Vagina (tissue), 2 donors: ENCODE results near the gene CROT. TPM values are rescaled to one million over a fixed set of nuclear protein-coding genes. Genes with fewer than 3 reads are reported as not detected.

Source experiments
- DNase-seq, 2 donors: peaks; one replicate each; pipeline ENCODE4 v3.0.0-alpha.2; 2017; ENCODE audit errors: extremely low spot score in 2 of 2
- H3K27ac ChIP-seq: fragments of 200-600 bp; sonication (generic); one replicate; pipeline ENCODE4 v1.5.1; 2019
- H3K27me3 ChIP-seq: fragments of 200-600 bp; sonication (generic); one replicate; pipeline ENCODE4 v1.5.1; 2019
- H3K36me3 ChIP-seq, 2 donors: fragments of 200-600 bp; sonication (generic); one replicate each; pipeline ENCODE4 v1.5.1; 2017 to 2019
- H3K4me1 ChIP-seq: fragments of 200-600 bp; sonication (generic); one replicate; pipeline ENCODE4 v1.5.1; 2019
- H3K4me3 ChIP-seq, 2 donors: fragments of 200-600 bp; sonication (generic); 1 replicate in 1 of 2; 2 replicates in 1 of 2; pipeline ENCODE4 v1.5.1; 2016 to 2019
- H3K9me3 ChIP-seq: fragments of 200-600 bp; sonication (generic); one replicate; pipeline ENCODE4 v1.5.1; 2019
- POLR2A ChIP-seq, 2 donors: fragments of 450-650 bp; IDR thresholded peaks; one replicate each; pipeline ENCODE4 v1.6.1; 2017; ENCODE audit warnings: antibody characterized with exemption in 2 of 2, mild to moderate bottlenecking in 2 of 2, moderate library complexity in 2 of 2
- POLR2AphosphoS5 ChIP-seq, 2 donors: sonication (generic); formaldehyde crosslinking; IDR thresholded peaks; one replicate each; pipeline ENCODE4 v1.9.0; 2017; ENCODE audit warnings: antibody characterized with exemption in 2 of 2, mild to moderate bottlenecking in 2 of 2, low read depth in 1 of 2; ENCODE audit not compliant: insufficient read depth in 1 of 2
- intact Hi-C: fragments of 100-400 bp; cut with DNase I; formaldehyde crosslinking; loops from one replicate; pipeline ENCODE4 v1.15.1; 2023
- total RNA-seq: library from RNA; depleted of rRNA; stranded (reverse); fragments of >200 nt; gene quantifications from one replicate; pipeline ENCODE4 v1.2.3, GENCODE V29; 2016
- TF ChIP-seq, protein P1 (sequence below), 3 experiments: fragments of 450-650 bp in 2 of 3; fragments of 200-600 bp in 1 of 3; sonication (generic) in 1 of 3; IDR thresholded peaks; one replicate each; pipeline ENCODE4 v1.5.1; 2017 to 2019; ENCODE audit warnings: antibody characterized with exemption in 3 of 3, mild to moderate bottlenecking in 2 of 3, moderate library complexity in 2 of 3

Gene CROT
- total RNA-seq, 1 donor from 2014 or later = 38.1 TPM

DNA sequence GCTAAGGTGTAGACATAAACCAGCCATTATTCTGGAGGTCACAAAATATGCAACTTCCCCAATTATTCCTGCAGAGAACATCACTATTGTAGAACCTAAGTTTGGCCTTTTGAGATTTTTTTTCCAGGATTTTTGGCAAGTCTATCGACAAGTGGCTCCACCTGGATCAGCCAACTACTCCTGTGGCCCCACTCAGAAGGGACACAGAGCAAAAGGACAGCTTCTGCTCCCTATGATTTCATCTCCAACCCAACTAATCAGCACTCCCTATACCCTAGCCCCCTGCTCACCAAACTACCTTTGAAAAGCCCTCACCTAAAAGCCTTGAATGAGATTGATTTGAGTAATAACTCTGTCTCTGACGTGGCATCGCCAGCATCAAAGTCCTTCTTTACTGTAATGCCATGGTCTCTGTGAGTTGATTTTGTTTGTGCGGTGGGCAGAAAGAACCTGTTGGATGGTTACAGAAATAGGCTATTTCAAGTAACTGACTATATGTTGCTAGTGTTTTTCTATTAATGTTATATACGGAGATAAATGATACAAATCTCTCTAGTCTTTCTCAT, 13.7 kb upstream of the CROT start:
- H3K4me1 ChIP-seq = no peaks in the 10 kb centered on the region
- no peak overlapping the region for H3K27ac ChIP-seq
- intact Hi-C loops = no loop called here
- no peak for TF ChIP-seq POLR2A (IDR thresholded peaks at IDR 0.05)
- no peak for TF ChIP-seq POLR2AphosphoS5 (IDR thresholded peaks at IDR 0.05; ENCODE audit: insufficient read depth in 1 of 2, low read depth in 1 of 2)
- TF ChIP-seq, protein P1, sequence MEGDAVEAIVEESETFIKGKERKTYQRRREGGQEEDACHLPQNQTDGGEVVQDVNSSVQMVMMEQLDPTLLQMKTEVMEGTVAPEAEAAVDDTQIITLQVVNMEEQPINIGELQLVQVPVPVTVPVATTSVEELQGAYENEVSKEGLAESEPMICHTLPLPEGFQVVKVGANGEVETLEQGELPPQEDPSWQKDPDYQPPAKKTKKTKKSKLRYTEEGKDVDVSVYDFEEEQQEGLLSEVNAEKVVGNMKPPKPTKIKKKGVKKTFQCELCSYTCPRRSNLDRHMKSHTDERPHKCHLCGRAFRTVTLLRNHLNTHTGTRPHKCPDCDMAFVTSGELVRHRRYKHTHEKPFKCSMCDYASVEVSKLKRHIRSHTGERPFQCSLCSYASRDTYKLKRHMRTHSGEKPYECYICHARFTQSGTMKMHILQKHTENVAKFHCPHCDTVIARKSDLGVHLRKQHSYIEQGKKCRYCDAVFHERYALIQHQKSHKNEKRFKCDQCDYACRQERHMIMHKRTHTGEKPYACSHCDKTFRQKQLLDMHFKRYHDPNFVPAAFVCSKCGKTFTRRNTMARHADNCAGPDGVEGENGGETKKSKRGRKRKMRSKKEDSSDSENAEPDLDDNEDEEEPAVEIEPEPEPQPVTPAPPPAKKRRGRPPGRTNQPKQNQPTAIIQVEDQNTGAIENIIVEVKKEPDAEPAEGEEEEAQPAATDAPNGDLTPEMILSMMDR (IDR thresholded peaks at IDR 0.05) = no peak
- H3K36me3 ChIP-seq = peaks cover 0 to 41% of the 10 kb centered on the region in 2 donors
- peaks cover 15% of the 10 kb centered on the region for H3K9me3 ChIP-seq
- H3K27me3 ChIP-seq = no peaks in the 10 kb centered on the region
- DNase-seq = no peak
- no peak overlapping the region for H3K4me3 ChIP-seq

- peaks cover 10% of the 10 kb centered on the region for H3K9me3 ChIP-seq
- no peak for DNase-seq
- intact Hi-C loops = no loop called here
- TF ChIP-seq, protein P1 (IDR thresholded peaks at IDR 0.05) = no peak
- no peak for TF ChIP-seq POLR2AphosphoS5 (IDR thresholded peaks at IDR 0.05; ENCODE audit: insufficient read depth in 1 of 2, low read depth in 1 of 2)
- no peak for TF ChIP-seq POLR2A (IDR thresholded peaks at IDR 0.05)
- peaks cover 0 to 35% of the 10 kb centered on the region in 2 donors for H3K36me3 ChIP-seq
- no peak overlapping the region for H3K4me3 ChIP-seq
- H3K27me3 ChIP-seq = no peaks in the 10 kb centered on the region
- no peak overlapping the region for H3K27ac ChIP-seq
- no peaks in the 10 kb centered on the region for H3K4me1 ChIP-seq
Observed at GRCh38 chr7:87332321-87332720, 13.1 kb upstream of the CROT start.

DNA sequence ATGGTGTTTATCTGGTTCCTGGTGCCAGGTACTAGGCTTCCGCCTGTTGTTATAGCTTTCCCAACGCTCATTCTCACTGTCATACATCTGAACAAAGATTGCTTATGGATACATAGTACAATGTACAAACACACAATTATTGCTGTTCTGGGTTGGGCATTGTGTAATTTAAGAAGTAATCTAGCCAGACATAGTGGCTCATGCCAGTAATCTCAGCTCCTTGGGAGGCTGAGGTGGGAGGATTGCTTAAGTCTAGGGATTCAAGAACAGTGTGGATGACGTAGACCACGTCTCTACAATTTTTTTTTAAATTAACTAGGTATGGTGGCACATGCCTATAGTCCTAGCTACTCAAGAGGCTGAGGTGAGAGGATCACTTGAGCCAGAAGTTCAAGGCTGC, 9.3 kb upstream of the CROT start:
- Histone ChIP-seq H3K9me3 (no peaks in the 10 kb centered on the region), H3K36me3 (peaks cover 0 to 10% of the 10 kb centered on the region in 2 donors), H3K27ac (no peak overlapping the region), H3K4me3 (no peak overlapping the region), H3K27me3 (no peaks in the 10 kb centered on the region), H3K4me1 (no peaks in the 10 kb centered on the region)
- intact Hi-C loops = no loop called here
- TF ChIP-seq, protein P1 (IDR thresholded peaks at IDR 0.05) = no peak
- TF ChIP-seq POLR2A (IDR thresholded peaks at IDR 0.05) (no peak), POLR2AphosphoS5 (IDR thresholded peaks at IDR 0.05; ENCODE audit: insufficient read depth in 1 of 2, low read depth in 1 of 2) (no peak)
- no peak for DNase-seq

- no peak for DNase-seq
- no peak for TF ChIP-seq POLR2AphosphoS5 (IDR thresholded peaks at IDR 0.05; ENCODE audit: insufficient read depth in 1 of 2, low read depth in 1 of 2)
- TF ChIP-seq, protein P1 (IDR thresholded peaks at IDR 0.05) = no peak
- no peak for TF ChIP-seq POLR2A (IDR thresholded peaks at IDR 0.05)
- intact Hi-C loops = no loop called here
Observed at GRCh38 chr7:87337331-87337730, 8.1 kb upstream of the CROT start.

GRCh38 chr7:87339373-87339897, 6.0 kb upstream of the CROT start:
- Histone ChIP-seq H3K27me3 (no peaks in the 10 kb centered on the region), H3K4me1 (peaks cover 20% of the 10 kb centered on the region), H3K4me3 (no peak overlapping the region), H3K36me3 (peaks cover 0 to 7% of the 10 kb centered on the region in 2 donors), H3K27ac (no peak overlapping the region), H3K9me3 (no peaks in the 10 kb centered on the region)
- intact Hi-C loops = no loop called here
- no peak for DNase-seq
- no peak for TF ChIP-seq POLR2A (IDR thresholded peaks at IDR 0.05)
- TF ChIP-seq, protein P1 (IDR thresholded peaks at IDR 0.05) = no peak

More at GRCh38 chr7:87337331-87337730, 8.1 kb upstream of the CROT start:
- Histone ChIP-seq H3K4me1 (no peaks in the 10 kb centered on the region), H3K9me3 (no peaks in the 10 kb centered on the region), H3K27ac (no peak overlapping the region), H3K27me3 (no peaks in the 10 kb centered on the region), H3K4me3 (no peak overlapping the region), H3K36me3 (peaks cover 0 to 13% of the 10 kb centered on the region in 2 donors)
